Astrocyte (in vitro differentiated cells and primary cell): ENCODE data around the gene CCDC85A. TPM values are rescaled to one million over a fixed set of nuclear protein-coding genes. Genes with fewer than 3 reads are reported as not detected.

Experiments
- DNase-seq: peaks from one replicate; pipeline ENCODE4 v3.0.0-alpha.2; 2010; ENCODE audit warnings: low read depth
- FAIRE-seq: peaks from 2 replicates; lab custom pipeline; 2011; peaks lifted over from hg19 to GRCh38; lab: Jason Lieb, UNC
- H2AFZ ChIP-seq: 2 replicates; pipeline ENCODE4 v1.6.0; 2012; ENCODE audit warnings: low read depth, low read length, inconsistent platforms
- H3K27ac ChIP-seq: 2 replicates; pipeline ENCODE4 v1.5.1; 2011; ENCODE audit warnings: low read depth, low read length, inconsistent platforms
- H3K27me3 ChIP-seq: 2 replicates; pipeline ENCODE4 v1.6.0; 2011; ENCODE audit warnings: low read length, inconsistent platforms; ENCODE audit not compliant: insufficient read depth
- H3K36me3 ChIP-seq: 2 replicates; pipeline ENCODE4 v1.5.1; 2011; ENCODE audit warnings: low read length, inconsistent platforms; ENCODE audit not compliant: insufficient read depth
- H3K4me1 ChIP-seq: 2 replicates; pipeline ENCODE4 v1.5.1; 2011; ENCODE audit warnings: low read length, inconsistent platforms; ENCODE audit not compliant: insufficient read depth
- H3K4me2 ChIP-seq: 2 replicates; pipeline ENCODE4 v1.6.0; 2012; ENCODE audit warnings: low read length, inconsistent platforms
- H3K4me3 ChIP-seq: 2 replicates; pipeline ENCODE4 v1.5.1; 2011; ENCODE audit warnings: low read depth, mild to moderate bottlenecking, low read length, inconsistent platforms; ENCODE audit not compliant: insufficient read depth
- H3K79me2 ChIP-seq: 2 replicates; pipeline ENCODE4 v1.6.0; 2012; ENCODE audit warnings: mild to moderate bottlenecking, low read length, inconsistent platforms; ENCODE audit not compliant: insufficient read depth
- H3K9ac ChIP-seq: 2 replicates; pipeline ENCODE4 v1.6.0; 2012; ENCODE audit warnings: mild to moderate bottlenecking, low read length, inconsistent platforms
- H3K9me3 ChIP-seq: 2 replicates; pipeline ENCODE4 v1.5.1; 2012; ENCODE audit warnings: low read depth, mild to moderate bottlenecking, low read length, inconsistent platforms; ENCODE audit not compliant: insufficient read depth
- H4K20me1 ChIP-seq: 2 replicates; pipeline ENCODE4 v1.6.0; 2012; ENCODE audit warnings: low read length, inconsistent platforms; ENCODE audit not compliant: insufficient read depth
- H3K27ac Mint-ChIP-seq: one replicate; pipeline ENCODE4 v1.8.0; 2021; ENCODE audit warnings: mild to moderate bottlenecking, mixed read lengths; ENCODE audit not compliant: unreplicated experiment
- H3K27me3 Mint-ChIP-seq: one replicate; pipeline ENCODE4 v1.8.0; 2021; ENCODE audit warnings: low read depth, mixed read lengths; ENCODE audit not compliant: unreplicated experiment
- H3K36me3 Mint-ChIP-seq: one replicate; pipeline ENCODE4 v1.8.0; 2021; ENCODE audit warnings: low read depth, mixed read lengths; ENCODE audit not compliant: unreplicated experiment
- H3K4me1 Mint-ChIP-seq: one replicate; pipeline ENCODE4 v1.8.0; 2021; ENCODE audit warnings: low read depth, mixed read lengths; ENCODE audit not compliant: unreplicated experiment
- H3K4me3 Mint-ChIP-seq: one replicate; pipeline ENCODE4 v1.8.0; 2021; ENCODE audit warnings: mild to moderate bottlenecking, moderate library complexity, mixed read lengths; ENCODE audit not compliant: unreplicated experiment
- H3K9me3 Mint-ChIP-seq: one replicate; pipeline ENCODE4 v1.8.0; 2021; ENCODE audit warnings: mild to moderate bottlenecking, mixed read lengths; ENCODE audit not compliant: unreplicated experiment
- CTCF ChIP-seq: IDR thresholded peaks from 2 replicates; pipeline ENCODE4 v1.5.1; 2011; ENCODE audit warnings: low read depth, mild to moderate bottlenecking, inconsistent platforms, low read length, moderate library complexity; ENCODE audit not compliant: insufficient read depth
- EZH2 ChIP-seq: IDR thresholded peaks from 2 replicates; pipeline ENCODE4 v1.6.1; 2012; ENCODE audit warnings: mild to moderate bottlenecking, low read length, inconsistent platforms; ENCODE audit not compliant: insufficient read depth
- total RNA-seq: library from RNA; stranded (reverse); gene quantifications from 2 replicates; pipeline ENCODE4 v1.2.1, GENCODE V29; 2021

The CCDC85A gene
- total RNA-seq, 1 donor from 2014 or later: 8.9 TPM

DNA sequence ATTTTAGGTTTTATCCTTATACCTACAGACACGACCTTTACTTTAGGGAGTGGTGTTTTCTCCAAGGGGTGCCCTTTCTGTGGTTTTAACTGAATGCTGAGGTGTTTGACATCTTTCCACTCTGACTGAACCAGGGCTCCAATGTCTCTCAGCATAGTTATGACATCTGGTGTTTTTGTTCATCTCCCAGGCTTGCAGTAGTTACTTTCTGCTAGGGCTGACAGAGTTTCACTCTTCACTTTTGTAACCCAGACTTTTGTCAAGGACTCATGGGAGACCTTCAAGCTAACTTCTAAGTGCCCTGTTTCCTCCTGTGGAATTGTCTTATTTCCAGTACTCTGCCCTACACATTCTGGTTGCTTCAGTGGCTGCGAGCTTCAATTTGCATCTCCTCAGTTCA, 103.1 kb downstream of the CCDC85A start:
- H3K9me3 Mint-ChIP-seq: no peaks in the 10 kb centered on the region
- no peaks in the 10 kb centered on the region for H3K79me2 ChIP-seq
- no peaks in the 10 kb centered on the region for H3K27me3 Mint-ChIP-seq
- H3K27ac Mint-ChIP-seq: peak overlapping the region; percentile 90
- FAIRE-seq (no peak), DNase-seq (peak; percentile 13)
- H3K9ac ChIP-seq: no peak overlapping the region
- no peaks in the 10 kb centered on the region for H3K9me3 ChIP-seq
- peaks cover 13% of the 10 kb centered on the region for H3K4me1 ChIP-seq
- no peak overlapping the region for H3K4me3 Mint-ChIP-seq
- peak overlapping the region; percentile 23 for H3K4me2 ChIP-seq
- no peaks in the 10 kb centered on the region for H3K36me3 Mint-ChIP-seq
- H3K36me3 ChIP-seq: no peaks in the 10 kb centered on the region
- H3K27me3 ChIP-seq: no peaks in the 10 kb centered on the region
- no peaks in the 10 kb centered on the region for H4K20me1 ChIP-seq
- peaks cover 36% of the 10 kb centered on the region for H3K4me1 Mint-ChIP-seq
- H2AFZ ChIP-seq: no peak overlapping the region
- no peak overlapping the region for H3K4me3 ChIP-seq
- TF ChIP-seq CTCF: no peak
- no peak for TF ChIP-seq EZH2
- peak overlapping the region; percentile 67 for H3K27ac ChIP-seq

DNA sequence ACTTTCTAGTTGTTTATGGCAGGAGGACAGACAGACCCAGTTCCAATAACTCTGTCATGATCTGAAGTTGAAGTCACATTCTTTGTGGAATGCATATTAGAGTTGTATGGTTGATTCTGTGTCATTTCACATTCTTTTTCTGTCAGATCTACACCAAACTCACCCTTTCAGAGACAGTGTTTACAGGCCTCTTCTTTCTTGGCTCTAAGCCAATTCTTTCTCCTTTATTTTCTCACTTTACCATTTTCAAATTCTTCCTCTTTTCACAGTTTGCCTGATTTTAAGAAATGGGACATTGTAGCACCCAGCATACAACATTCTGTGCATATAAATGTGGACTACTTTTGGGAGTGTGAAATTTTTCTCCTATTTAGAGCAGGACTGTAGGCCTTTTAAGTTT, 103.7 kb downstream of the CCDC85A start:
- H4K20me1 ChIP-seq: no peaks in the 10 kb centered on the region
- TF ChIP-seq EZH2 (no peak), CTCF (no peak)
- Mint-ChIP-seq H3K27me3 (no peaks in the 10 kb centered on the region), H3K4me3 (no peak overlapping the region), H3K9me3 (no peaks in the 10 kb centered on the region), H3K36me3 (no peaks in the 10 kb centered on the region), H3K4me1 (peaks cover 36% of the 10 kb centered on the region), H3K27ac (peak overlapping the region; percentile 90)
- no peaks in the 10 kb centered on the region for H3K9me3 ChIP-seq
- H3K79me2 ChIP-seq: no peaks in the 10 kb centered on the region
- no peak overlapping the region for H3K4me3 ChIP-seq
- peak overlapping the region; percentile 56 for H3K4me2 ChIP-seq
- FAIRE-seq (no peak), DNase-seq (peak; percentile 8)
- H3K9ac ChIP-seq: peak overlapping the region; percentile 48
- H3K27me3 ChIP-seq: no peaks in the 10 kb centered on the region
- no peak overlapping the region for H2AFZ ChIP-seq
- no peaks in the 10 kb centered on the region for H3K36me3 ChIP-seq
- peaks cover 13% of the 10 kb centered on the region for H3K4me1 ChIP-seq
- peak overlapping the region; percentile 67 for H3K27ac ChIP-seq

DNA sequence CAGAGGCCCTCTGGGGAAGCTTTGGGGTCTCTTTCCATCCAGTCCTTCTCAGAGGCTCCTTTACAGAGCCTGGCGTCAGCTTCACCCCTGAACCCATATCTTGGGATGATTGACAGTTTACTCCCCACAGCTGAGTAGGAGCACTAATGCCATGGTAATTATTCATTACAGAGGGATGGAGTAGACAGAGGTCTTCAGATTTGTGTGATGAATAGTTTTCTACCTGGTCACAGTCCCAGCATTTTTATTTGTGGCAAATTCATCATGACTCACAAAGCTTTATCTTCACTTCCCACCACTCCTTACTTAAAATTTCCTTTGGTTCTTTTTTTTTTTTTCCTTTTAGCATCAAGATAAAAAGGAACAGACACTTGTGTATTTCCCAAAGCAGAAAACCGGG, 104.2 kb downstream of the CCDC85A start:
- Histone ChIP-seq H3K27me3 (no peaks in the 10 kb centered on the region), H4K20me1 (no peaks in the 10 kb centered on the region), H3K4me3 (no peak overlapping the region), H3K9ac (peak overlapping the region; percentile 48), H3K79me2 (no peaks in the 10 kb centered on the region), H3K36me3 (no peaks in the 10 kb centered on the region), H3K27ac (peak overlapping the region; percentile 67), H3K4me1 (peaks cover 13% of the 10 kb centered on the region), H3K4me2 (peak overlapping the region; percentile 56), H2AFZ (no peak overlapping the region), H3K9me3 (no peaks in the 10 kb centered on the region)
- peaks cover 36% of the 10 kb centered on the region for H3K4me1 Mint-ChIP-seq
- H3K27me3 Mint-ChIP-seq: no peaks in the 10 kb centered on the region
- DNase-seq (peak; percentile 86), FAIRE-seq (no peak)
- peak overlapping the region; percentile 90 for H3K27ac Mint-ChIP-seq
- H3K36me3 Mint-ChIP-seq: no peaks in the 10 kb centered on the region
- H3K9me3 Mint-ChIP-seq: no peaks in the 10 kb centered on the region
- peak overlapping the region; percentile 54 for H3K4me3 Mint-ChIP-seq
- TF ChIP-seq EZH2: no peak
- no peak for TF ChIP-seq CTCF
